ENCODE data around the gene C15orf39. TPM values are rescaled to one million over a fixed set of nuclear protein-coding genes. Genes with fewer than 3 reads are reported as not detected.

C15orf39 gene
- total and polyA plus RNA-seq, 2 of the 13 experiments (the other 11 are each of a cell fraction or from before 2014, with no cell fraction given) = 6.2 to 13.5 TPM

- TF ChIP-seq NONO (IDR thresholded peaks at IDR 0.05) (no peak), NONO (CRISPR knock-in tag; conservative IDR thresholded peaks at IDR 0.05) (peak; percentile 73), ZBTB4 (CRISPR knock-in tag; IDR thresholded peaks at IDR 0.05; ENCODE audit: borderline replicate concordance) (peak; percentile 44; the same call in 1 of the 2 replicates), YEATS2 (CRISPR knock-in tag; IDR thresholded peaks at IDR 0.05; ENCODE audit: borderline replicate concordance) (peak; percentile 57; the same call in 1 of the 2 replicates), XRCC5 (optimal IDR thresholded peaks at IDR 0.05; ENCODE audit: low read length) (peak; percentile 84), SOX6 (IDR thresholded peaks at IDR 0.05) (no peak), SOX6 (CRISPR knock-in tag; IDR thresholded peaks at IDR 0.05) (peak; percentile 73), IRF2 (CRISPR knock-in tag; IDR thresholded peaks at IDR 0.05) (peak; percentile 49; the same call in 1 of the 2 replicates), ARNTL (CRISPR knock-in tag; IDR thresholded peaks at IDR 0.05) (0 out of 2 replicates have a peak, but pooled peaks have one; percentile 39), MYNN (CRISPR knock-in tag; IDR thresholded peaks at IDR 0.05; ENCODE audit: low read depth) (0 out of 2 replicates have a peak, but pooled peaks have one; percentile 69), KLF12 (CRISPR knock-in tag; IDR thresholded peaks at IDR 0.05; ENCODE audit: borderline replicate concordance) (peak; percentile 78; the same call in 1 of the 2 replicates), ZNF687 (CRISPR knock-in tag; IDR thresholded peaks at IDR 0.05) (peak; percentile 93), SMYD3 (CRISPR knock-in tag; IDR thresholded peaks at IDR 0.05) (no peak), MIXL1 (CRISPR knock-in tag; IDR thresholded peaks at IDR 0.05) (0 out of 2 replicates have a peak, but pooled peaks have one; percentile 47), IKZF5 (CRISPR knock-in tag; IDR thresholded peaks at IDR 0.05) (peak; percentile 72; the same call in 1 of the 2 replicates), NR3C1 (CRISPR knock-in tag; IDR thresholded peaks at IDR 0.05) (no peak), ZNF225 (CRISPR knock-in tag; IDR thresholded peaks at IDR 0.05) (peak; percentile 74; the same call in 1 of the 2 replicates), SPEN (CRISPR knock-in tag; IDR thresholded peaks at IDR 0.05; ENCODE audit: low read depth) (peak; percentile 55; the same call in 1 of the 2 replicates), ZMYM3 (CRISPR knock-in tag; IDR thresholded peaks at IDR 0.05) (peak; percentile 58; the same call in 1 of the 2 replicates), ZNF879 (CRISPR knock-in tag; IDR thresholded peaks at IDR 0.05) (no peak)
These were observed 2.8 kb downstream of the C15orf39 start (continued) for GRCh38 chr15:75204340-75205063.

All from HepG2 (cell line).